Cerebellar cortex (tissue), 1 donor: ENCODE measurements around the gene THUMPD2.

Source experiments
- DNase-seq: peaks from one replicate; pipeline ENCODE4 v3.0.0-alpha.2; 2015; ENCODE audit warnings: low spot score

THUMPD2 gene

DNA sequence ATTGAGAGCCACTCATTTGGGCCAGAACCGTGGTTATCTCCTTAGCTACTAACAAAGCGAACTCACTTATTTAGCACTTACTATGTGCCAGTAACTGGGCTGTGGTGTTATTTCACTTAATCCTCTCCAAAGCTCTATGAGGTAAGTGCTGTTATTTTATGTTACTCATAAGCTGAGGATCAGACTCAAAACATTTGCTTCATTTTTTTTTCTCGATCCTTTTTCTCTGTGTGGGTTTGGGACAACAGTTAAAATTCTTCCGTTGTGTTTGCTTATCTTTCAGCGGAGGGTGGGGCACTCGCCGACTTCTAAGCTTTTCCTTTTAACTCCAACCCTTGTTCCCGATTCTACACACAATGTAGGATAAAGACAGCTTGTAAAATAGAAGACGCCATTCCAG lies 60.6 kb downstream of the THUMPD2 start:
- DNase-seq: no peak

- no peak for DNase-seq
Observed at GRCh38 chr2:39717067-39717466, 62.0 kb downstream of the THUMPD2 start.

GRCh38 chr2:39715822-39716221 lies 63.2 kb downstream of the THUMPD2 start:
- DNase-seq: peak; percentile 65

DNA sequence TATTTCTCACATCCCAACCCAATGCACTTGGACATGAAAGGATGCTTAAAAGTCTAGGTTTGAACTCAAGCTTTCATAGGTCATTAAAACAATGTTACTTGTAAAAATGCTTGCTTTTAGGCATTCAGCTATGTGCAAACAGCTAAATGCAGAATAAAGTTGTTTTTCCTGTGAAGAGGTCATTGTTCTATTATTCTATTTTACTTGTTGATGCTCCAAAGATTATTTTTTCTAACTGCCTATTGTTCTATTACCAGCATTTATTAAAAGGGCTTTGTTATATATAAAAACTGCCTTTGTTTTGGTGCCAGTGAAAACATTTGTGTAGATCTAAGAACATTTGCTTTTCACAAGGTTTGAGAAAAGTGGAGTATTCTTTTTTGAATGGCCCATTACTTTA lies 64.0 kb downstream of the THUMPD2 start:
- DNase-seq: no peak

DNA sequence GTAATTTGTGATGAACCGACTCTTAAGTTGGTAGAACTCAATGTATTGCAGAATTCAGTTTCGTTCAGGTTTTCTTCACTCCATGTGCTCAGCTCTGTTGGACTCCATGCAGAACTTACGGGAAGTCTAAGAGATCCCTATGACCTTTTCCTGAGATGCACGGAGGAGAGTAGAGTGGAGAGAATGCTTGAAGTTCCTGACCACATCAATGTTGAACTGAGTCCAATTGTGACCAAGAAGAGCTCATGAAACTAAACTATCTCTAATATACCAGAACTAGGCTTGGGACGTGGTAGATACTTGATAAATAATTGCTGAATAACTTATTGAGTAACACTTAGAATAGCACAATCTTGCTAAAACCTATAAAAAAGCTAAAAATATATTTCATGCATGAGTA lies 66.1 kb downstream of the THUMPD2 start:
- DNase-seq: no peak

DNA sequence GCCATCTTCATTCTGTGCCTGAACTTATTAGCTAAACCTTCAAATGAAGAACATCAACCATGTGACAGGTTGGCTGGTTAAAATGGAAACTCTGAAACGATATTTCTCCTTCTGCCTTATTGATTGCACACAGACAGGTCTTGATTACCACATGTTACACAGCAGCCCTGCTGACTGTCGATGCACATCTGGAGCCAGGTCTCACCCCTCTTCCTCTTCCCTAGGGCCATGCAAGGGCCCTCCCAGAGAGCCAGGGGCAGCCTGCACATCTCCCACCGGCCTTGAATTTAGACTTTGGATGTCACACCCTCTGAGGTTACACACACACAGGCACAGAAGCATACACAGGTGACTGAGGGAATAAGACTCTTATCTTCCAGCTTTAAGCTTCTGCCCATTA lies 68.3 kb downstream of the THUMPD2 start:
- no peak for DNase-seq

DNA sequence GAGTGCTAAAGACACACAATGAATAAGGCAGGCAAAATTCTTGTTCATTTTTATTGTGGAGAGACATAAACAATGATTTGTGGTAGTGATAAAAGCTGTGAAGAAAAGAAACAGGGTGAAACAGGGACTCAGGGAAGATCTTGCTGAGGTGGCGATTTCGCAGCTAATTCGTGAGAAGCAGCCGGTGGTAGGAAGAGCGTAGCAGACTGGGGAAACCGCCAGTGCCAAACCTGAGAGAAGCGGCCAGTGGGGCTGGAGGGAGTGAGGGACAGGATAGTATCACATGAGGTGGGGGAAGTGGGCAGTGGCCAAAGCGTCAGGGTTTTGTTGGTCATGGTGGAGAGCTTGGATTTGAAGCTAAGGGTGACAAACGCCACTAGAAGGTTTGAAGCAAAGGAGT lies 71.1 kb downstream of the THUMPD2 start:
- peak; percentile 72 for DNase-seq

DNA sequence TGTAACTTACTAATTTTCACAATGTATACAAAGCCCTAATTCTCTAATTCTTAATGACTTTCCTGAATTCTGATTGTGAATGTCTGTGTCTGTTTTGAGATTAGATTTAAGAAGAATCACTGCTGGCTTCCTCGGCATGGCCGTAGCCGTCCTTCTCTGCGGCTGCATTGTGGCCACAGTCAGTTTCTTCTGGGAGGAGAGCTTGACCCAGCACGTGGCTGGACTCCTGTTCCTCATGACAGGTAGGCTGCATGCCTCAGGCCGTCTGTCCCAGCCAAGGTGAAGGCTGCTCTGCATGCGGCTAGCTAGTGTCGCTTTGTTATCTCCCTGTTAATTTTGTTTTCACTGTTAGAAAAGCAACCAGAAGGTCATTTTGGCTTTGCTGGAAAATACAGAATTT lies 72.1 kb downstream of the THUMPD2 start:
- DNase-seq: no peak

GRCh38 chr2:39706312-39706711 lies 72.7 kb downstream of the THUMPD2 start:
- no peak for DNase-seq

- no peak for DNase-seq
Observed at GRCh38 chr2:39705638-39706037, 73.4 kb downstream of the THUMPD2 start.

DNA sequence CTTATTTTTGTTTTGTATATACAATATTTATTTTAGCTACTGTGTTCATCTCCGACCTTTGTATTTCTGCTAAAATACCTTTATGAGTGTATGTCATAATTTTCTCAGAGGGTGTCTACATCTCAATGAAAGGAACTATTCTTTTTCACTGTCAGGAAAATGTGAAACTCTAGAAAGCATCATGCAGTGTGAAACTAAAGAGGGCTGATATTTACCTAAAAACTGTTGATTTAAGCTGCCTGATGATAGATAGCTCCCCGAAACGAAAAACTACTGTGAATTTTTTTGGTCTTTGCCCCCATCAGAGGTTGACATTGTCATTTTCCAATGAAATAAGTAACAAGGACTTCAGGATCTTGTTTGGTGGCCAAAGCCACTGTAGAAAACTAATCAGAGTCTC lies 74.5 kb downstream of the THUMPD2 start:
- DNase-seq: no peak

- no peak for DNase-seq
Observed at GRCh38 chr2:39703181-39703872, 75.7 kb downstream of the THUMPD2 start.

GRCh38 chr2:39701137-39701536 lies 77.9 kb downstream of the THUMPD2 start:
- DNase-seq: no peak

GRCh38 chr2:39697454-39697853 lies 81.6 kb downstream of the THUMPD2 start:
- peak; percentile 99 for DNase-seq

DNA sequence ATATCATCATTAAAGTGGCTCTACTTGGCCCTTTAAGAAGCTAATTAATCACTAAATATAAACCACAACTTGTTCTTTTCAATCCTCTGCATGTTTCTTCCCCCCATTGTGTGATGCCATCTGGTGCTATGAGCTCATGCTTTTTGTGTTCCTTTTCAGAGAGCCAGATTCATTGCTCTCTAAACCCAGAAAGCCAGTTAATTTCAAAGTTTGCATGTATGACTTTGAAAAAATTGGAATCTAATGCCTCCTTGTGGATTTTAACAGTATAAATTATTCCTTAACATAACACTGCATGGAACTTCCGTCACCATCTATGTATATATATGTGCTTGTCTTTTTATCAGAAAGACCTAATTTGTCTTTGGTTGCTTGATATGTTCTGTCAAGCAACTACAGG lies 82.2 kb downstream of the THUMPD2 start:
- peak; percentile 97 for DNase-seq

GRCh38 chr2:39696101-39696553 lies 82.9 kb downstream of the THUMPD2 start:
- peak; percentile 57 for DNase-seq

DNA sequence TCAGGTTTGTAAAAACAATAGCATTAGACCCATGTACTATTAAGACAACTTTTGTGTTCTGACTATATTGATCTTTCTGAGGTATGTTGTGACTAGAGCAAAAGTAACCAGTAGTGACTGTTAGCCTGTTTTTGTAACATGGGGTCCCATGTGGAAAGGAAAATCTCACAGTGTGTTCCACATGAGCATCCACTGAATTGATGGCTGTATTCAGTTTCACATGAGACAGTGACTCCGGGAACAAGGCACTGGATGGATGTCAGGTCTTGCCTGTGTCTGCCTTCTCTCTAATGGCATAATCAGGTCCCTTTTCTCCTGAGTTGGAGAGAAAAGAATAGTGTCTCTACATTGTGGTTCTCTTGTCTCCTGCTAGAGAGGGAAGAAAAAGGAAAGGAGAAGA lies 85.8 kb downstream of the THUMPD2 start:
- peak; percentile 68 for DNase-seq

GRCh38 chr2:39689876-39690275 lies 89.2 kb downstream of the THUMPD2 start:
- peak; percentile 50 for DNase-seq

GRCh38 chr2:39689272-39689841 lies 89.7 kb downstream of the THUMPD2 start:
- peak; percentile 31 for DNase-seq

DNA sequence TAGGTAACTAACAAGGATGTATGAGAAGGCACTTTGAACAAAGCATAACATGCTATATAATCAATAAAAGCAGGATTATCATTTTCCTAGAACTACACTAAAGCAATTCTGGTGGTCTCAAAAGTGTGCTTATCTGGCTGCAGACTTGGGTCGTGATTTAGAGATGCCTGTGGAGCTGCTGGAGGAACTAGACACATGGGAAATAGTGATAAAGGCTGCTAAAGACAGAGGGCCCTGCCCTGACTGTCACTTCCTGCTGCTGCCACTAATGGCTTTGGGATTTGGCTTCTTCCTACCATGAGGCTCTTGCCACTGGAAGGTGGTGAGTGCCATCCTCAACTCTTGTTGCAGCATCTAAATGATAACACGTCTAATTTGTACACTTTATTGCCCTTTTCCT lies 90.9 kb downstream of the THUMPD2 start:
- peak; percentile 59 for DNase-seq

GRCh38 chr2:39686456-39686855 lies 92.6 kb downstream of the THUMPD2 start:
- peak; percentile 56 for DNase-seq
